GM12891 (cell line): ENCODE measurements around the gene FYB2.

Experiments
- POLR2A ChIP-seq: IDR thresholded peaks from 2 replicates; pipeline ENCODE4 v1.6.1; 2011; ENCODE audit warnings: low read depth, low read length, control low read depth
- TAF1 ChIP-seq: IDR thresholded peaks from 2 replicates; pipeline ENCODE4 v1.6.1; 2011; ENCODE audit warnings: low read depth, low read length, control low read depth

GRCh38 chr1:56713112-56713511 lies 106.1 kb downstream of the FYB2 start:
- TF ChIP-seq POLR2A (no peak), TAF1 (no peak)
